ENCODE data around the gene NSG1. TPM values are rescaled to one million over a fixed set of nuclear protein-coding genes. Genes with fewer than 3 reads are reported as not detected.

NSG1 gene
- polyA plus RNA-seq, 1 experiment = 10.4 TPM

- Histone ChIP-seq H3K27me3 (ENCODE audit: control insufficient read depth, insufficient read depth, low read length) (no peaks in the 10 kb centered on the region), H3K9me3 (ENCODE audit: control insufficient read depth, insufficient read depth, low read length) (no peaks in the 10 kb centered on the region), H3K27ac (ENCODE audit: low read depth, low read length) (no peak overlapping the region), H3K4me3 (ENCODE audit: low read depth, low read length) (no peak overlapping the region)
- TF ChIP-seq CTCF (IDR thresholded peaks at IDR 0.05; ENCODE audit: low read depth, low read length) = no peak
- ChIA-PET CTCF (interaction anchor here (0.9 to 1.1 kb wide), 2 partner anchors 10 to 86 kb away, joined by 3 read pairs; no protein-coding TSS in a partner anchor), POLR2A (no interaction called here)
- no peak for DNase-seq (ENCODE audit: low read depth, low spot score)
These were observed 39.7 kb downstream of the NSG1 start for GRCh38 chr4:4426511-4427120.

- no peak overlapping the region for H3K27ac ChIP-seq (ENCODE audit: low read depth, low read length)
- peak; percentile 26; the same call in 1 of the 2 replicates for TF ChIP-seq CTCF (IDR thresholded peaks at IDR 0.05; ENCODE audit: low read depth, low read length)
- no peak for DNase-seq (ENCODE audit: low read depth, low spot score)
- no peaks in the 10 kb centered on the region for H3K27me3 ChIP-seq (ENCODE audit: control insufficient read depth, insufficient read depth, low read length)
- no peak overlapping the region for H3K4me3 ChIP-seq (ENCODE audit: low read depth, low read length)
- H3K9me3 ChIP-seq (ENCODE audit: control insufficient read depth, insufficient read depth, low read length) = no peaks in the 10 kb centered on the region
- POLR2A ChIA-PET = no interaction called here
- CTCF ChIA-PET = interaction anchor here (0.9 to 1.1 kb wide), 2 partner anchors 11 to 86 kb away, joined by 3 read pairs; no protein-coding TSS in a partner anchor
These were observed 40.4 kb downstream of the NSG1 start for GRCh38 chr4:4427121-4427870.

GRCh38 chr4:4427886-4428285, 41.0 kb downstream of the NSG1 start:
- no peak overlapping the region for H3K4me3 ChIP-seq (ENCODE audit: low read depth, low read length)
- no peaks in the 10 kb centered on the region for H3K27me3 ChIP-seq (ENCODE audit: control insufficient read depth, insufficient read depth, low read length)
- TF ChIP-seq CTCF (IDR thresholded peaks at IDR 0.05; ENCODE audit: low read depth, low read length) = no peak
- DNase-seq (ENCODE audit: low read depth, low spot score) = no peak
- ChIA-PET POLR2A (no interaction called here), CTCF (interaction anchor here (0.9 kb wide), 1 partner anchor 85 kb away, joined by 3 read pairs; no protein-coding TSS in a partner anchor)
- H3K9me3 ChIP-seq (ENCODE audit: control insufficient read depth, insufficient read depth, low read length) = no peaks in the 10 kb centered on the region
- no peak overlapping the region for H3K27ac ChIP-seq (ENCODE audit: low read depth, low read length)

- Histone ChIP-seq H3K9me3 (ENCODE audit: control insufficient read depth, insufficient read depth, low read length) (no peaks in the 10 kb centered on the region), H3K27me3 (ENCODE audit: control insufficient read depth, insufficient read depth, low read length) (no peaks in the 10 kb centered on the region), H3K27ac (ENCODE audit: low read depth, low read length) (no peak overlapping the region), H3K4me3 (ENCODE audit: low read depth, low read length) (no peak overlapping the region)
- ChIA-PET CTCF (interaction anchor here (0.9 to 1.1 kb wide), 3 partner anchors 8 to 45 kb away, joined by 3 read pairs; no protein-coding TSS in a partner anchor), POLR2A (no interaction called here)
- no peak for DNase-seq (ENCODE audit: low read depth, low spot score)
- TF ChIP-seq CTCF (IDR thresholded peaks at IDR 0.05; ENCODE audit: low read depth, low read length) = no peak
These were observed 42.3 kb downstream of the NSG1 start for GRCh38 chr4:4428966-4429875.
